Upper lobe of left lung (tissue), 6 donors: ENCODE measurements around the gene PTPRQ. TPM values are rescaled to one million over a fixed set of nuclear protein-coding genes. Genes with fewer than 3 reads are reported as not detected.

Experiments
- ATAC-seq, 2 donors: fragments of 200-7000 bp; cut with Tn5 transposase; one replicate each; pipeline ENCODE4 v1.9.1; 2022; ENCODE audit warnings: mild to moderate bottlenecking in 2 of 2, moderate library complexity in 2 of 2; ENCODE audit not compliant: low FRiP score in 2 of 2
- DNase-seq, 2 donors: peaks; one replicate each; pipeline ENCODE4 v3.0.0-alpha.2; 2019 to 2020
- H3K27ac ChIP-seq, 4 donors: fragments of 200-600 bp; sonication (generic); one replicate each; pipeline ENCODE4 v1.5.1; 2016 to 2019
- H3K27me3 ChIP-seq, 4 donors: fragments of 200-600 bp; sonication (generic); one replicate each; pipeline ENCODE4 v1.5.1; 2017 to 2019
- H3K36me3 ChIP-seq, 4 donors: fragments of 200-600 bp; sonication (generic); one replicate each; pipeline ENCODE4 v1.5.1; 2016 to 2019
- H3K4me1 ChIP-seq, 4 donors: fragments of 200-600 bp; sonication (generic); one replicate each; pipeline ENCODE4 v1.5.1; 2018 to 2019
- H3K4me3 ChIP-seq, 4 donors: fragments of 200-600 bp; sonication (generic); one replicate each; pipeline ENCODE4 v1.5.1; 2017 to 2019; ENCODE audit warnings: mild to moderate bottlenecking in 2 of 4, moderate library complexity in 1 of 4
- H3K9me3 ChIP-seq, 4 donors: fragments of 200-600 bp; sonication (generic); one replicate each; pipeline ENCODE4 v1.5.1; 2018 to 2019
- CTCF ChIP-seq, 6 experiments: fragments of 450-650 bp in 4 of 6; fragments of 200-600 bp in 2 of 6; sonication (generic) in 2 of 6; IDR thresholded peaks; one replicate each; pipeline ENCODE4 v1.5.1; 2016 to 2019; ENCODE audit warnings: antibody characterized with exemption in 6 of 6
- EP300 ChIP-seq, 4 donors: sonication (generic); formaldehyde crosslinking; IDR thresholded peaks; one replicate each; pipeline ENCODE4 v1.5.1; 2017; ENCODE audit warnings: antibody characterized with exemption in 4 of 4, control low read depth in 2 of 4
- POLR2A ChIP-seq, 4 donors: fragments of 450-650 bp; IDR thresholded peaks; one replicate each; pipeline ENCODE4 v1.5.1; 2016 to 2017; ENCODE audit warnings: antibody characterized with exemption in 4 of 4, mild to moderate bottlenecking in 2 of 4
- POLR2AphosphoS5 ChIP-seq, 2 donors: sonication (generic); formaldehyde crosslinking; IDR thresholded peaks; one replicate each; pipeline ENCODE4 v1.5.1; 2017; ENCODE audit warnings: antibody characterized with exemption in 2 of 2
- WGBS, 2 donors: methylation state at CpG; one replicate each; pipeline ENCODE4 v1.1.5; 2017 to 2018; 5-methylcytosine and 5-hydroxymethylcytosine counted together
- total RNA-seq, 6 donors: library from RNA; depleted of rRNA in 4 of 6; stranded (reverse); fragments of >200 nt in 4 of 6; gene quantifications; one replicate each; pipeline versions ENCODE4 v1.1.0 to v1.2.1, GENCODE V29; 2016 to 2021
- donor health status: DM: no; HTN: no; CAD: no; lungs with moderate emphysema.
- donor health status: DM: no; HTN: yes; CAD: no; lungs with severe emphysema.

PTPRQ gene
- total RNA-seq, 6 donors from 2014 or later = 1.0 to 15.6 (median 5.0) TPM

GRCh38 chr12:80485222-80485987, 41.4 kb downstream of the PTPRQ start:
- TF ChIP-seq CTCF (IDR thresholded peaks at IDR 0.05) (no peak), EP300 (IDR thresholded peaks at IDR 0.05) (no peak), POLR2AphosphoS5 (IDR thresholded peaks at IDR 0.05) (no peak), POLR2A (IDR thresholded peaks at IDR 0.05) (no peak)
- Histone ChIP-seq H3K4me1 (peaks cover 0 to 3% (median 0%) of the 10 kb centered on the region in 4 donors), H3K27ac (no peak overlapping the region), H3K36me3 (no peaks in the 10 kb centered on the region), H3K4me3 (no peak overlapping the region), H3K27me3 (no peaks in the 10 kb centered on the region), H3K9me3 (no peaks in the 10 kb centered on the region)
- DNase-seq (no peak), ATAC-seq (no peak)
- WGBS, 2 donors = 55 to 65% methylated on average over 5 of the region's 5 CpGs

- H3K9me3 ChIP-seq = no peaks in the 10 kb centered on the region
- no peak overlapping the region for H3K4me3 ChIP-seq
- ATAC-seq (no peak), DNase-seq (no peak)
- peaks cover 0 to under 1% (median 0%) of the 10 kb centered on the region in 4 donors for H3K4me1 ChIP-seq
- H3K27ac ChIP-seq = no peak overlapping the region
- WGBS, 2 donors = 47 to 60% methylated on average over 2 of the region's 2 CpGs
- no peaks in the 10 kb centered on the region for H3K27me3 ChIP-seq
- TF ChIP-seq POLR2AphosphoS5 (IDR thresholded peaks at IDR 0.05) = no peak
- no peak for TF ChIP-seq CTCF (IDR thresholded peaks at IDR 0.05)
- TF ChIP-seq POLR2A (IDR thresholded peaks at IDR 0.05) = no peak
- no peak for TF ChIP-seq EP300 (IDR thresholded peaks at IDR 0.05)
- no peaks in the 10 kb centered on the region for H3K36me3 ChIP-seq
These were observed 46.3 kb downstream of the PTPRQ start for GRCh38 chr12:80490329-80490728.

- no peaks in the 10 kb centered on the region for H3K9me3 ChIP-seq
- H3K4me1 ChIP-seq = no peaks in the 10 kb centered on the region
- TF ChIP-seq CTCF (IDR thresholded peaks at IDR 0.05) (no peak), POLR2A (IDR thresholded peaks at IDR 0.05) (no peak), EP300 (IDR thresholded peaks at IDR 0.05) (no peak), POLR2AphosphoS5 (IDR thresholded peaks at IDR 0.05) (no peak)
- H3K27ac ChIP-seq = no peak overlapping the region
- ATAC-seq = no peak
- DNase-seq = no peak
- H3K27me3 ChIP-seq = no peaks in the 10 kb centered on the region
- no peak overlapping the region for H3K4me3 ChIP-seq
- H3K36me3 ChIP-seq = no peaks in the 10 kb centered on the region
These were observed 47.1 kb downstream of the PTPRQ start for GRCh38 chr12:80491166-80491565.

- no peaks in the 10 kb centered on the region for H3K27me3 ChIP-seq
- ATAC-seq (no peak), DNase-seq (no peak)
- H3K27ac ChIP-seq = no peak overlapping the region
- WGBS, 2 donors = 79 to 96% methylated on average over 2 of the region's 2 CpGs
- no peaks in the 10 kb centered on the region for H3K4me1 ChIP-seq
- no peaks in the 10 kb centered on the region for H3K9me3 ChIP-seq
- H3K36me3 ChIP-seq = no peaks in the 10 kb centered on the region
- TF ChIP-seq CTCF (IDR thresholded peaks at IDR 0.05) (no peak), POLR2AphosphoS5 (IDR thresholded peaks at IDR 0.05) (no peak)
- no peak overlapping the region for H3K4me3 ChIP-seq
These were observed 49.4 kb downstream of the PTPRQ start for GRCh38 chr12:80493466-80493865.

GRCh38 chr12:80494836-80495235, 50.8 kb downstream of the PTPRQ start:
- Histone ChIP-seq H3K27me3 (no peaks in the 10 kb centered on the region), H3K4me1 (no peaks in the 10 kb centered on the region), H3K27ac (no peak overlapping the region), H3K9me3 (no peaks in the 10 kb centered on the region), H3K4me3 (no peak overlapping the region), H3K36me3 (no peaks in the 10 kb centered on the region)
- TF ChIP-seq CTCF (IDR thresholded peaks at IDR 0.05) = no peak
- no peak for TF ChIP-seq EP300 (IDR thresholded peaks at IDR 0.05)
- TF ChIP-seq POLR2AphosphoS5 (IDR thresholded peaks at IDR 0.05) = no peak
- TF ChIP-seq POLR2A (IDR thresholded peaks at IDR 0.05) = no peak
- ATAC-seq (no peak), DNase-seq (no peak)
- 60 to 85% methylated on average over 1 of the region's 1 CpG for WGBS, 2 donors
